DMS153 treated with DMSO at 0.1 percent for 48 hours (cell line): Measurements from ENCODE around the gene HIC2.
"Not testable (repeated sequence)": the region's sequence is repeated elsewhere in the genome, so short reads cannot be mapped to it uniquely, and the experiment has no call there.

Source experiments
- DNase-seq: peaks from one replicate; lab custom pipeline; 2025; ENCODE audit not compliant: unreplicated experiment; lab: John Stamatoyannopoulos, UW

HIC2 gene

GRCh38 chr22:21449531-21450319 lies 32.6 kb downstream of the HIC2 start:
- no peak for DNase-seq

DNA sequence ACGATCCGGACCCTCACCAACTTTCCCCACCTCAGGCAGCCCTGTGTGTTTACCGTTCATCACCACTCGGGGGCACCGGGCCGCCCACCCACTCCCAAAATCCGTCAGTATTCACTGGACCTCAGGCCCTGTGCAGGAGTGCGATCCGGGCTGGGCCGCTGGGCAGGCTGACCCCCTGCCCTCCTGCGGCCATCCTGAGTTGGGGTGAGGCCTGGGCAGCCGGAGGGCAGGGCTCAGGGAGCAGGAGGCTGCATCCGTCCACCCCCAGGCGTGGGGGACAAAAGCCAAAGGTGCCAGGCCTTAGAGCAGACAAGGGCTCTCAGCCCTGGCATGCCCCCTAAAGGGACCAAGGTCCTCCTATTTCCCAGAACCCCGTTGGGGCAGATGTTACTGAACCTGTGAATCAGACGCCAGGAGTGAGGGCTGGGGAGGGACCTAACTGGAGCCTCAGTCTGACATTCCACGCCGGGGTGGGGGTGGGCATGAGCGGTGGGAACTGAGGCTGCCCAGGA lies 33.2 kb downstream of the HIC2 start:
- no peak for DNase-seq

GRCh38 chr22:21450858-21451353 lies 33.7 kb downstream of the HIC2 start:
- DNase-seq: no peak

- no peak for DNase-seq
Observed at GRCh38 chr22:21451545-21452520, 34.7 kb downstream of the HIC2 start.

- DNase-seq: not testable (repeated sequence)
Observed at GRCh38 chr22:21452666-21453065, 35.5 kb downstream of the HIC2 start.

DNA sequence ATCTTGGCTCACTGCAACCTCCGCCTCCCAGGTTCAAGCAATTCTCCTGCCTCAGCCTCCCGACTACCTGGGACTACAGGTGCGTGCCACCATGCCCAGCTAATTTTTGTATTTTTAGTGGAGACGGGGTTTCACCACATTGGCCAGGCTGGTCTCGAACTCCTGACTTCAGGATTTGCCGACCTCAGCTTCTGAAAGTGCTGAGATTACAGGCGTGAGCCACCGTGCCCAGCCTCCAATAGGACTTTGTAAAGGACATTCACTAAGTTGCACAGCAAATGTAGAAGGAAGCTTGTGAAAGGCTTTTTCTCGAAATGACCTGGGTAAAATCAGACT lies 37.8 kb downstream of the HIC2 start:
- DNase-seq: not testable (repeated sequence)

DNA sequence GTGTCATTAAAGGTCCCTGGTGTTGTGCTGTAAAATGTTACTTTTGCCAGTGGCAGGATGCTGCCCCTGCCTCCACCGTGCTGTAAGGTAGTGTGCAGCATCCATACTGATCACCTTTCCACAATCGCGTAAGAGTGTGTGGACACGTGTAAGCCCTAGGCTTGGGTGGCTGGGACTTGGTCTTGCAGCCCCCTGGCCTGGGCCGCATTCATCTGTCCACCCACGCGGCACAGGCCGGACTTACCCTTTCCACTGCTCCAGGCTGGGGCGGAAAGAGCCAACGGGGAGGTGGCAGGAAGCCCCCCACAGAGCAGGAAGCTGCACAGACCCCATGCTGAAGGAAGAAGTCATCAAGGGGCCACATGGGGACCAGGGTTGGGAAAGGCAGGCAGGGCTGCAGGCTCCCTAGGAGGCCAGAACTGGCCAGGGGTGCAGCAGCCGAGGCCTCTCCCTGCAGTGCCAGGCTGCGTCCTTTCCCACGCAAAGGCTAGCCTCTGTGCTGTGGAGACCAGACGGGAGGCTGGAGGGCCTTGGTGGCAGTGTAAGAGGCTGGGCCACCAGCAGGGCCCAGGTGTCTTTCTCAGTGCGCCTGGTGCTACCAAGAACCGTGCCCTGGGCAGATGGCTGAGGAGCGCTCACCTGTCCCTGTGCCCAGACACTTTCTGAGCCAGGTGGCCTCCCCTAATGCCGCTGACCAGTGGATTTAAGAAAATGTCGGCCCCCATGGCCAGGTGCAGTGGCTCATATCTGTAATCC lies 38.3 kb downstream of the HIC2 start:
- DNase-seq: no peak

- DNase-seq: no peak
Observed at GRCh38 chr22:21457023-21457787, 40.0 kb downstream of the HIC2 start.

DNA sequence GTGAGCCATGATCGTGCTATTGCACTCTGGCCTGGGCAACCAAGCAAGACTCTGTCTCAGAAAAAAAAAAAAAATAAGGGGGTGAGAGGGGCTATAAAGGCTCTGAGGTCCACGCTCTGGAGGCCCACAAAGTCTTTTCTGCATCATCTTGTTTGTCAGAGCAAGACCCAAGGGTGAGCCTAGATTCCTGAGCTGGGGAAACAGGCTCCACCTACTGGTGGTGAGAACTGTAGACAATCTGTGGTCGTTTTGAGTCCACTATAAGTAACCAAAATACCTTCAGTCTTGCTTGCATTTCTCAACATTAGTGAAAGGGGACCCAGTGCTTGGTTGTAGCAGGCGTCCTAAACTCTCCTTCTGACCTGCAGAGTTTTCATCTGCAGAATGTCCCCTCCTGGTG lies 45.5 kb downstream of the HIC2 start:
- not testable (repeated sequence) for DNase-seq

DNA sequence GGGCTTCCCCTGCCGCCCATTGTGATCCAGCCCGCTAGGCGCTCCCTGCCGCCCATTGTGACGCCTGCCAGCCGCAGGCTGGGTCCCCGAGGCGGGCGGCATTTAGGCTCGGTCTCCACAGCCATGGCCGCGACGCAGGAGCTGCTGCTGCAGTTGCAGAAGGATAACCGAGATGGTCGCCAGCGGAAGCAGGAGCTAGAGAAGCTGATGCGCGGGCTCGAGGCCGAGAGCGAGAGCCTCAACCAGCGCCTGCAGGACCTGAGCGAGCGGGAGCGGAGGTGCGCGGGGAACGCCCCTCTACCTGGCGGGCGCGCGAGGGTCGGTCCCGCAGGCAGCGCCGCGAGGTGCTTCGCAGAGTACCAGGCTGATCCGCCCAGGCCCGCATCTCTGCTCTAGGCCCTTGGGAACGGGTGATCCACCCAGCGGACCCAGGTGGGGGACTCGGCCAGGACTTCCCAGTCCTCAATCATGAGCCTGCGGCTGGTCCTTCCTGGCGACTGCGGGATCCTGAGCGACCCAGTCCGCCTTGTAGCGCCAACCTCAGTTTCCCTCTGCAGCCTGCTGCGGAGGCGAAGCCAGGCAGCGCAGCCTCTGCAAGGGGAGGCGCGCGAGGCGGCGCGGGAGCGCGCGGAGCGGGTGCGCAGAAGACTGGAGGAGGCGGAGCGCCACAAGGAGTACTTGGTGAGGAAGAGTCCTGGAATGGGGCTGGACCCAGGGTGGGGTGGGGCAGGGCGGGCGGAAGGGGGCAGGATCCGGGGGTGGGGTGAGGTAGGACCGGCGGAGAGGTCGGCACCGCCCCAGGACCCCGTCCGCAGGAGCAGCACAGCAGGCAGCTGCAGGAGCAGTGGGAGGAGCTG lies 50.4 kb downstream of the HIC2 start, which contains the start of gene TMEM191C:
Gene TMEM191C (plus strand): TSS at position 51 of the 857 bp plus-strand sequence. CDS start 73 bp downstream, at position 124.
- DNase-seq: not testable (repeated sequence)

DNA sequence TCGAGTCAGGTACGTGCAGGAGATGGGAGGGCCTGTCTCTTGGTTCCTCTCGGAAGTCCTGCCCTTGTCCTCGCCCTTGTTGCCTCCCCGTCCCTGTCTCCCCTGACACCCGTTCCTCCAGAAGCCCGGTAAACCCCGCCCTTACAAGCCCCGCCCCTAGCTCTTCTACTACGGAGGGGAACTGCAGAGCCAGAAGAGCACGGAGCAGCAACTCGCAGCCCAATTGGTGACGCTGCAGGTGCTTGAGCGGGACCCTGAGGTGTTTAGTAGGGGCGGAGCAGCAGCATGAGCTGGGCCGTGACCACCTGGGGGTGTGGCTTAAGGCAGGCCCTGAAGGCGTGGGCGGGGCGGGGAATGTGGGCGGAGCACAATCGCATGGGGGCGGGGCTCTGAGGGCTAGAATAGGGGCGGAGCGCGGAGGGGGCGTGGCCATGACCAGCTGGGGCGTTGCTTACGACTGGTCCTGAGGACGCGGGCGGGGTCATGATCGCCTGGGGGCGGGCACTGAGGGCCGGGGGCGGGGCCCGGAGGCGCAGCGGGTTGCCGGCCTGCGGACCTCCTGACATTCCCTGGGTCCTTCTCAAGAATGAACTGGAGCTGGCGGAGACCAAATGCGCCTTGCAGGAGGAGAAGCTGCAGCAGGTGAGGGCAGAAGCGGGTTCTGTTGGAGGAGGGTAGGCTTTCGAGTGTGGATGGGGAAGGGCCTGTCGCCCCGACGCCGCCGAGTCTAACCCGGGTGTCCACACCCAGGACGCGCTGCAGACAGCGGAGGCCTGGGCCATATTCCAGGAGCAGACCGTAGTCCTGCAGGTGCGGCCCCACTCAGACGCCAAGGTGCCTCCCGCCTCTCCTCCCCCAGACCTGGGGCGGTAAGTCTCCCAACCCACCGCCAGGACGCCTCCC lies 51.3 kb downstream of the HIC2 start:
- not testable (repeated sequence) for DNase-seq

- DNase-seq: not testable (repeated sequence)
Observed at GRCh38 chr22:21469097-21469994, 52.2 kb downstream of the HIC2 start.

DNA sequence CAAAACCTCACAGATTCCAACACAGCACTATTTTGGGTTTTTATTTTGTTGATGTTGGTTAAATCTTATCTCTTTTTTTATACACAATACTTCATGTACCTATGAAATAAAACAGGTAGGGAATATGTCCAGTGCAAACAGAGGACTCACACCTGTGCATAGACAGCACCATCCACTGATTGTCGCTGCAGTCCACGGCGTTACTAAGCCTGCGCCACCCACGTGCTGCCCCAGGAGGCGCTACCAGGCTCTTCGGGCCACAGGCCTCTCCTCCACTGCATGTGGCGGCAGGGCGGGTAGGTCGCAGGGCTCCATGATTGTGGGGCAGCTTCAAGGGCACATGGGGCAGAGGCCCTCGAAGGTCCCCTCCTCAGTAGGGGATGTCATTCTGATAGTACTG lies 55.8 kb downstream of the HIC2 start:
- not testable (repeated sequence) for DNase-seq

DNA sequence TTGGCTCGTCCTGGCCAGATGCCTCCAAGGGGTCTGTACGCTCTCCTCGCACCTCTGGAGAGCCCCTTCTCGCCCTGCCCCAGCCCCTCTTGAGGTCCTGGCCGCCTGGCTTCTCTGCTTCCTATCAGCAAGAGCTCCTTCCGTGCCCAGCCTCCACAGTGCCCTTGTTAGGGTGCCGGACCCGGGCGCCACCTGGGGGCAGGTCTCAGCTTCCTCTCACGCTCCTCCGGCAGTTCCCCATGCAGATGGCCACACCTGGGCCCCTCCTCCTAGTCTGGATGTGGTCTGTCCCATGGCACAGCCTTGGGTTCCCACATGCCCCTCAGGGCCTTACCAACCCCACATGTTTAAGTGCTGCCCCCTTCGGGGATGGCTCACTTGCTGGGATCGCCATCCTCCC lies 56.5 kb downstream of the HIC2 start:
- not testable (repeated sequence) for DNase-seq

GRCh38 chr22:21484039-21484438 lies 66.9 kb downstream of the HIC2 start:
- not testable (repeated sequence) for DNase-seq

DNA sequence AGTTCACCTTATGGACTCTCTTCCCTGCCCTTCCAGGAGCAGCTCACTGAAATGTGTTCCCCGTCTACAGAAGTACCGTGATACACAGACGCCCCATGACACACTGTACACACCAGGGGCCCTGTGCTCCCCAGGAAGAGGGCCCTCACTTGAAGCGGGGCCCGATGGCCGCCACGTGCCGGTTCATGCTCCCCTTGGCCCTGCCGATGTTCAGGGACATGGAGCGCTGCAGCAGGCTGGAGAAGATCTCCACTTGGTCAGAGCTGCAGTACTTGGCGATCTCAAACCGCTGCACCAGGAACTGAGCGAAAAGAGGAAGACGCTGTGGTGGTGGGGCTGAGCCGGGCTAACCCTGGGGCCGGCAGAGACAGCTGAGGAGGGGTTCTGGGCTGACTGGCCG lies 70.6 kb downstream of the HIC2 start:
- not testable (repeated sequence) for DNase-seq

GRCh38 chr22:21489149-21489680 lies 72.0 kb downstream of the HIC2 start:
- not testable (repeated sequence) for DNase-seq
